AG04450 (cell line): ENCODE measurements around the gene NALF2. TPM values are rescaled to one million over a fixed set of nuclear protein-coding genes. Genes with fewer than 3 reads are reported as not detected.

Source experiments
- CTCF ChIA-PET: fragments of 300-600, 350-600 bp; formaldehyde crosslinking; extraction: SDS; loops from one replicate; lab custom pipeline; 2022; ENCODE audit warnings: antibody characterized with exemption, inconsistent platforms; lab: Charles Lee
- POLR2A ChIA-PET: fragments of 350-600 bp; formaldehyde crosslinking; extraction: SDS; loops from one replicate; lab custom pipeline; 2021; ENCODE audit warnings: antibody characterized with exemption, inconsistent platforms; lab: Yijun Ruan, JAX
- DNase-seq: peaks from one replicate; pipeline ENCODE4 v3.0.0-alpha.2; 2011; ENCODE audit warnings: low read depth, low spot score
- H3K27ac ChIP-seq: one replicate; pipeline ENCODE4 v1.5.1; 2012; ENCODE audit warnings: low read depth, low read length, control low read depth
- H3K27me3 ChIP-seq: one replicate; pipeline ENCODE4 v1.6.0; 2012; ENCODE audit warnings: low read length; ENCODE audit not compliant: control insufficient read depth, insufficient read depth
- H3K4me3 ChIP-seq: 2 replicates; pipeline ENCODE4 v1.5.1; 2011; ENCODE audit warnings: mild to moderate bottlenecking, low read depth, low read length, control low read depth
- H3K9me3 ChIP-seq: 2 replicates; pipeline ENCODE4 v1.5.1; 2012; ENCODE audit warnings: low read length; ENCODE audit not compliant: control insufficient read depth, insufficient read depth
- CTCF ChIP-seq: IDR thresholded peaks from 2 replicates; pipeline ENCODE4 v1.5.1; 2011; ENCODE audit warnings: low read depth, low read length, control low read depth, inconsistent platforms
- polyA plus RNA-seq: library from polyadenylated mRNA; depleted of rRNA; stranded (reverse); fragments of >200 nt; gene quantifications from 2 replicates; pipeline ENCODE4 v1.2.3, GENCODE V29; 2011; rRNA removed

The NALF2 gene
- polyA plus RNA-seq, 1 experiment = not detected

- POLR2A ChIA-PET = no interaction called here
- TF ChIP-seq CTCF = no peak
- H3K27me3 ChIP-seq = no peaks in the 10 kb centered on the region
- CTCF ChIA-PET = no interaction called here
- no peak for DNase-seq
- H3K9me3 ChIP-seq = no peaks in the 10 kb centered on the region; the same call in 1 of the 2 replicates
- H3K27ac ChIP-seq = no peak overlapping the region
- H3K4me3 ChIP-seq = no peak overlapping the region
These were observed 47.4 kb downstream of the NALF2 start for GRCh38 chrX:69551421-69552009.

GRCh38 chrX:69552512-69552911 is 48.4 kb downstream of the NALF2 start:
- H3K4me3 ChIP-seq = no peak overlapping the region
- H3K27ac ChIP-seq = no peak overlapping the region
- ChIA-PET POLR2A (no interaction called here), CTCF (no interaction called here)
- TF ChIP-seq CTCF = no peak
- no peaks in the 10 kb centered on the region for H3K27me3 ChIP-seq
- no peaks in the 10 kb centered on the region for H3K9me3 ChIP-seq
- DNase-seq = no peak

Other genes with a start within 250 kb of the NALF2 start
- gene EDA, start 111.8 kb downstream of the NALF2 start, polyA plus RNA-seq = 0.02 TPM in 1 of 2 replicates, not detected in the other